DMS153 treated with DMSO at 0.1 percent for 48 hours (cell line): ENCODE measurements around the gene PLA2G4B.

Experiments
- DNase-seq: peaks from one replicate; lab custom pipeline; 2025; ENCODE audit not compliant: unreplicated experiment; lab: John Stamatoyannopoulos, UW

Gene PLA2G4B

DNA sequence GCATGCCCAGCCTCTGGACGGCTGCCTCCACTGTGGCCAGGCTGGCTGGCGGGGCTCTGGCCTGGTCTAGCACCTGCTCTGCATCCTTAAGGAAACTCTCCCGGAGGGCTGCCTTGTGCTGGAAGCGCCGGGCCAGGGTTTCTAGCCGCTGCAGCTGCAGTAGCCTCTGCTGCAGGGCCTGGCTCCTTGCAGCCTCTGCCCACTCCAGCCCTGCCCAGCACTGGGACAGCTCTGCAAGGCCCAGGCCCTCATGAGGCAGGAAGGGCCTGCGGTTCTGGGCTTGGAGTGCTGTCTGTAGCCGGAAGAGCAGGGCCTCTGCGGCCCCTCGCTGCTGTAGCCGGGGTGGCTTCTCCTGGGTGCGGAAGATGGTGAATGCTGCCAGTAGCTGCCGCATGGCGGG lies 47.2 kb downstream of the PLA2G4B start:
- DNase-seq = no peak

DNA sequence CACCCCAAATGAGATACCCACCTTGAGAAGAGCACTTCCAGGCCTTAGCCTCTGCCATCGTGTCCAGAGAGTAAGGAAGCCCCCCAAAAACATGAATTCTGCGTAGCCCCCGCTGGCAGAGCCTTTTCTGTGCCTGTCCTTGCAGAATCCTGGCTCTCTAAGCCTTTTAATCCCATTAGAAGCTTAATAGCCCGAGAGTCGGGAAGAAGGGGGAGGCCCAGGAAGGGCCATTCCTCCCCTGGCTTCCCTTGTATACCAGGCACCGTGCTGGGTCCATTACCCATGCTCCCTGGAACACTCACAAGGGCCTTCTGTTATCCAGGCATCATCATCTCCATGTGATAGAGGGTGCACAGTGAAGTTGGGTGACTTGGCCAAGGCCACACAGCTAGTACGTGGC lies 48.1 kb downstream of the PLA2G4B start:
- DNase-seq = no peak

DNA sequence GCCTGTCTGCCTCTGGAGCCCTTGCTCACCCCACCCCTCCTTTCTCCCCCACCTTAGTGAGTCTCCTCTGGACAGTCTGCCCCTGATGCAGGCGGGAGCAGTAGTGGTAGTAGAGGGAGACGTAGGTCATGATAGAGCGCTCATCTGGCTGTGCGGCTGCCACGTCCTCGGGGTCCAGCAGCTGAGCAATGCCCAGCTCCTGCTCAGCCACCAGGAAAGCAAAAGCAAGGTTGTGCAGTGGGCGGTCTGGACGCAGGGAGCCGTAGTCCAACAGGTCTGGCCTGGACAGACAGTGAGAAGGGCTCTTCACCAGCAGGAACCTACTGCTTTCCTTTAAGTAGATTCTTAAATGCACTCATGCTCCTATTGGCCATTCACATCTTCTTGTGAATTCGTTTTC lies 48.5 kb downstream of the PLA2G4B start:
- no peak for DNase-seq

DNA sequence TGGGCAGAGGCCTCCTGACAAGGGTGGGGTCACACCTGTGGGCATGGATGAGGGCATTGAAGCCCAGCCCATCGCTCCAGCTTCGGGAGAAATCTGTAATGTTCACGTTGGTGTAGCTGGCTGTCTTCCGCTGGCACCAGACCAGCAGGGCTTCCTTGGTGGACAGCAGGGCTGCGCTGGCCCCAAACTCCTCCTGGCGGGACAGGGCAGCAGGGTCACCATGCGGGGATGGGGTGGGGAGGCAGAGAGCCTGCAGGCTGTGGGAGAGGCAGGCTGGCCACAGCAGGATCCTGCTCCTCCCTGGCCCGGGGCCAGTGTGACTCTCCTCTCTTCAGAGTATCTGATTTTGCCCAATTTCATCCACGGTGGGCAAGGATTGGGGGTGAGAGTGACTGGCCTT lies 49.2 kb downstream of the PLA2G4B start:
- DNase-seq = no peak

DNA sequence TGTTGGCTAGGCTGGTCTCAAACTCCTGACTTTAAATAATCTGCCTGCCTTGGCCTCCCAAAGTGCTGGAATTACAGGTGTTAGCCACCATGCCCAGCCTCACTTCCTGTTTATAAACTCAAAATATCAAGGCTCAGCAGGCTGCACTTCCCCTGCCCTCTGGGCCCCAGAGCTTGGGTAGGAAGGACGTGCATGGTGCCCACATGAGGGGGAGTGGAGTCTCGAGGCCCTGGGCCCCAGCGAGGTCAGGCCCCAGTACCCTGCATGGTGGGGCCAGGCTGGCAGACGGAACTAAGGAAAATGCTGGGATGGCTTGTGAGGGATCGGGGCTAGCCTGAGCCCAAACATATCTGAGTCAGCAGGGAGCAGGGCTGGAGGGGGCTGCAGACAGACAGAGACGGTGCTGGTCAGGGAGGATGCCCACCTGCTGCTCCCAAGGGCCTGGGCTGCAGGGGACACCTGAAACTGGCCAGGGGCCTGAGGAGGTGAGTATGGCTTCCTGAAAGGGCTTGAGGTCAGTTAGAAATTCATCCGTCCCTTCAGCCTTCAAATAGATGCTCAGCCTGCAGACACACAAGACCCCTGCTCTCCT lies 50.1 kb downstream of the PLA2G4B start:
- no peak for DNase-seq

DNA sequence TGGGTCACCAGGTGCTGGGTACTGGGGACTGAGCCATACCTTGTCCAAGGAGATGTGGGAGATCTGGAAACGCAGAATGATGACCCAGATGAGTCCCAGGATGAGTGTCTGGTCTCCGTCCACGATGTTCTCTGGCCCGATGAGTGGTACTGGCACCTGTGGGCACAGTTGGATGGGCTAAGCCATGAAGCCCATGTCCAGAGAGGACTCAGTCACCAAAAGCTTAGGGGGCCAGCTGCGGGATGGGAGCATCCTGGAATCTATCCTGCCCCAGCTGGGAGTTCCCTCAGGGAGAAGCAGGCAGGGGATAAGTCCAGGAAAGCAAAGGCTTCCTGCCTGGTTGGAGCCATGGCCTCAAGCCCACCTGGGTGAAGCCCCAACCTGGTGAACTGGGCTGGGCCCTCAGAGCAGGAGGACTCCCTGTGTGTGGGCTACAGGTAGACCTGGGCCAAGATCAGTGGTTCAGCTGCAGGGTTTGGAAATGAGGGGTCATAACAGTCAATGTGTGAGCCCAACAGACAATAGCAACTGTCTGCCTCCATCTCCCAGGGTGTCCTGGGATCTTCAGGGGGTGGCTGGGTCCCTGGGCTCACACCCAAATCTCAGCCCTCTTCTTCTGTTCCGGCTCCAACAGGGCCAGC lies 51.5 kb downstream of the PLA2G4B start:
- no peak for DNase-seq

DNA sequence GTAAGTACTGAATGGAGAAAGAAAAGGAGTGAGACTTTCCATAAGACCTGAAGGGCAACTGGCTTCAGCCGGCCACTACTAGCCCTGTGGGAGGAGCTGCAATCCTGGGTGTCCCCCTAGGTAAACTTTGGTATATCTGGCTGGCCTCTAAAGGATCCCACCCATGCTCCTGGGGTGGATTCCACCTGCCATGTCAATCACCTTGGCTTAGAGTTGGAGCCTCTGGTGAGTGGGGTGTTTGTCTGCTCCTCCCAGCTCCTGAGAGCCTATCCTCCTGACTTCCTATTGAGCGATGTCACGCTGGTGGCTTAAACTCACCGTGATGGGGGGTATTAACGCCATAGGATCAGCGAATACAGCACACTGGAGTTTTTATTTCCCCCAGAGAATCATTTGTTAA lies 52.6 kb downstream of the PLA2G4B start:
- no peak for DNase-seq

DNA sequence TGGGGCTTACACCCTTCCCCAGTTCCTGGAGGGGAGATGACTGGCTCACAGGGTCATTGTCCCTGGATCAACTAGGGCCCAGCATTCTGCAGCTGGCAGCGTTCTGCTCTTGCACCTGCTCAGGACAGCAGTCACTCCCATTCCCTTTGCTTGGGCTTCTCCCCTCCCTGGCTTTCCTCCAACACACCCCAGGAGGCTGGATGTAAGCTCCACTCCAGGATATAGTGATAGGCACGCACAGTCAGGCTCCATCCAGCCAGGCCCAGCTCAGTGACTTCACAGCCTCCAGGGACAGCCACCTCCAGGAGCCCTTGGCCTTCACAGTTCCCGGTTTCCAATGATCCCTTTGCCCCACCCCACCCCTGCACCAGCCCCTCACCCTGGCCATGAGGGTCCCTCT lies 53.3 kb downstream of the PLA2G4B start:
- peak; percentile 46 for DNase-seq

DNA sequence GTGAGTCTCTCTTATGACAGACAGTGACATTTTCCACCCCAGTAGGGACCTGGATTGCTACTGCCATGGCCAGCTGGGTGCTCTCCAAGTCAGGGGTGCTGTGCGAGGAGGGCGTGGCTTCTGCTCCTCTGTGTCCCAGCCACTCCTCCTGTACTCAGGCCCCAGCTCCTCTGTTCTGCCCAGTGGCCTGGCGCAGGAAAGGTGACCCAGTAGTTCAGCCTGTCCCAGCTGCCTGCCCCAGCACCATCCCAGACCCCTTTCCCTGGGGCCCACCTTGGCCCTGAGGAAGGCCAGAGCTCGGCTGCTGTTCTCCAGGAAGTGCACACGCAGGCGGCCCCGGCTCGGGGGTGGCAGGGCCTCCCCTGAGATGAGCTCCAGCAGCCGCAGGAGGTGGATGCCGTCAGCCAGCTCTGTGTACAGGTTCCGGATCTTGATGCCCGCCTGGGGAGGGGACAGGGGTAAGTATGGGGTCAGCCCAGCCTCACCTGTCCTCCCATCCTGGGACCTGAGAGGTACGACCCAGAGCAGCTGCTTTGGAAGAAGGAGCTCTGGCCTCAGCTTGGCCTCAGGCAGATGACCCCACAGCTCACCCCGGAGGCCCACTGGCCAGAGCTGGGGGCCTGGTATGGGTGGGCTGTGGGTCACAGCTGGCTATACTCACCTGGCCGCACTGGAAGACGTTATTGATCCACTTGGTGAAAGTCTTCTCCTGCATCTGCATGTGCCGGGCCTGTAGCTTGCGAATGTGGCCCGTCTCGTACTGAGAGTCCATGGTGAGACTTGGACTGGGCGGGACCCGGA lies 54.2 kb downstream of the PLA2G4B start:
- no peak for DNase-seq

DNA sequence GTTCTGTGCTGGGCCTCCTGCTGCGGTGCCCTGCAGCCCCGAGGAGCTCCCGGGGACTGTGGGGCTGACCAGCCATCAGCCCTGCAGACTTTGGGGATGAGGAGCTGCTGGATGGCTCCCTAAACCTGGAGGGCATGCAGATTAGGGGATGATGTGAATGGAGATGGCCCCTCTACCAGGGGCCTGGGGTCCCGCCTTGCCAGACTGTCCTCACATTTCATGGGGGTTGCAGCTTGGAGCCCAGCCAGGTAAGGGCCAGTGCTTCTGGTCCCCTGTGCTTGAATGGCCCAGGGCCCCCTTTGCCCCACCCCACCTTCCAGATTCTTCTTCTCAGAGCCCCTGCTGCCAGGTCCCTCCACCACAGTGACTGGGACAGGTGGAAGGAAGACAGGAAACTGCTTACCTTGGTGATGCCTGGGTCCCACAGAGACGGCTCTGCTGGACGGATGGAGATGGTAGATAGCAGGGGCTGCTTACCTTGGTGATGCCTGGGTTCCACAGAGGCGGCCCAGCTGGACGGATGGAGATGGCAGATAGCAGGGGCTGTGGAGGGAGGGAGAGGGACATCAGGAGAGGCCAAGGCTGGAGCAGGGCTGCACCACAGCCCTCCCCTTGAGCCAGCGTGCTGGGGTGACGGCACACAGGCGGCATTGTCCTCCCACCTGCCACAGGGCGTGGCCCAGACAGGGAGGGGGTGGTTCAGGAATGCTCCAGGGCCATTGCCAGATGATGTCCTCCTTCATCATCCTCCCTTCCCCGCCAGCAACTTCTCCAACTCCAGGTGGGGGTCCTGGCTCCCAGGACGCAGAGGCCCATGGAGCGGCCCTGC lies 55.0 kb downstream of the PLA2G4B start, which contains the start of gene SPTBN5:
SPTBN5 (minus strand) TSS at position 632 of the 829 bp plus-strand sequence; CDS start at position 76, 556 bp downstream.
- no peak for DNase-seq

DNA sequence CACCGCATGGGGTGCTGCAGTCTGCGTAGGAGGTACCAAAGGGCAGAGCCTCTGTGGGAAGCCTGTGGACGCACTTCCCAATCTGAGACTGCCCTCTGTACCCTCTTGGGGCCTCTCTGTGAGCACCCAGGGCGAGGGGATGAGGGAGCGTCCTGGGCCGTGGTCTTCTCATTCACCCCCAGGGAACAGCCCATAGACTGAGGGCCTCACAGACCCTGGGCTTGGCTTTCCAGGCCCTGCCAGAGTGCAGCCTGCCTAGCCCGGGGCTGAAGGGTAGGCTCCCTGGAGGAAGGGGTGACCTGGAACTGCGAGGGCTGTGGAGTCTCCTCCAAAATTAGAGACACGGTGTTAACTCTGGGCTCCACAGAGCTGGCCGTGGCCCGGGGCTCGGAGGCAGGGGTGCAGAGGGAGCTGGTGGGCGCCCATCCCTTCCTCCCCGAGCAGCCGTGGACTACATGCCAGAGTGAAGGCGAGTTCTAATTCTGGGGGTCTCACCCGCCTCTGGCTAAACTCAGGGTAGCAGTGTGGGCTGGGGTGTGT lies 55.7 kb downstream of the PLA2G4B start:
- no peak for DNase-seq

DNA sequence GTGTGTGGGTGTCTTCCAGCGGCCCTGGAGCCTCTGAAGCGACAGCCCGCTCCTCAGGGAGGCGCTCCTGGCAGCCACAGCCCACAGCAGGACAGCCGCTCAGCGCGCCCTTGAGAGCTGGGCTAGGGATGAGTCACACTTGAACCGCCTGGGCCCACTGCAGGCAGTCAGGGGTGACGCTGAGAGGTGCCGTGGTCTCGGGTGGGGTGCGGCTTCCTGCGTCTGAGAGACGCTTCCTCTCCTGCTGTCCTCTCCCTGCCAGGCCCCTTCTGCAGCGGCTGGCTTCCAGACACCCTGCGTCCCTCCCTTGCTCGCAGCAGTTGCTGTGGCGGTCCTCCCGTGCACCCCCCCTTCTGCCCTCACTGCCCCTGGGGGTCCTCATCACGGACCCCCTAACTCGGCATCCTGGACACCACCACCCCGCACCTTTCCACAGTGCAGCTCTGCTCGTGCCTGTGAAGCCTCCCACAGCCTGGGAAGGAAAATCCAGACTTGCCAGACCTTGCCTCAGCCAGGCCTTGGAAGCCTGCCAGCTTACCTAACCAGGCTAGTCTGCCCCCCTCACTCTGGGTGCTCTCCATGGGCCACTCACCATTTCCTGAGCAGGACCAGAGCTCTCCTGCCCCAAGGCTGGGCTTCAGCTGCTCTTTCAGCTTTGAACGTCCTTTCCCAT lies 56.3 kb downstream of the PLA2G4B start:
- peak; percentile 33 for DNase-seq

DNA sequence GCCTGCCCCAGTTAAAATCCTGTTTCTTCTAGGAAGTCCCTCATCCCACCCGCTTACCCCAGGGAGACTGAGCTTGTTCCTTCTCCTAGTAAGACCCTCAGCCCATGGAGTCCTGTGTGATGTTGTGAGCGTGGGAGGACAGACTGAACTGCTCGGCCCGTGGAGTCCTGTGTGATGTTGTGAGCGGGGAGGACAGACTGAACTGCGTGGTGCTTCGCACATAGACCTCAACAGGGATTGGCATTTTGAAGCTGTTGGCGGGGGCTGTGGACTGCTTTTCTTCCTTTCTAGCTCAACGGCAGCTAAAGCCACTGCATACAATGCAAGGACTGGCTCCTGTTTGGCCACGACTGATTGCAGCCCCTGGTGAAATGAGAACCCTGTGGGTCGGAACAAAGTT lies 56.8 kb downstream of the PLA2G4B start:
- DNase-seq = no peak

DNA sequence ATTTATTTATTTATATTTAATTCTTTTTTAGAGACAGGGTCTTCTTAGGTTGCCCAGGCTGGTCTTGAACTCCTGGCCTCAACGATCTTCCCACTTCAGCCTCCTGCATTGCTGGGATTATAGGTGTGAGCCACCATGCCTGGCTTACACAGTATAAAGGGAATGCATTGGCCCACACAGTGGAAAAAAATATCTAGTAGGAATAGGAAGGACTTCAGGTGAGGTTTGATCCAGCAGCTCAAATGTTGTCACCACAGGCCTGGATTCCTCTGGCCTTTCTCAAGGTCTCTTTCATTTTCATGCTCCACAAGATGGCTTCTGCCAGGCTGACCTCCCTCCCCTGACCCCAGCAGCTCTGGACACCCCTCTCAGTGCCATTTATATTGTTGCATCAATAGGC lies 57.3 kb downstream of the PLA2G4B start:
- no peak for DNase-seq

DNA sequence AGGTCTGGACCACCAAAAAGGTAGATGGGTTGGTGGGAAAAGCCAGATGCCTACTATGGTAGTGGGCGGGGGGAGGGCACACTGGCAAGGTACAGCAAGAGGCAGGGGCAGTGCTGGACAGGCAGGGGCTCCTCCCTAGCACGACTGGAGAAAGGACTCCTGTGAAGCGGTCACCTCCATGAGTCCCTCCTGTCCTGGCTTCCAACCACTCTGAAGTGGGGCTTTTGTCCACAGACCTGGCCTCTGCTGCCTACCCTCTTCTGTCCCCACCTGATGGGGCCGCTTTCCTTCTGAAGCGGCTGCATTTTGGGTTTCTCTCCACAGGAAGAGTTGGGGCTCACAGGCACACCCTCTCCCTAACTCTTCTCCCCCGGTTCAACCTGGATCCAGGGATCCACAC lies 57.9 kb downstream of the PLA2G4B start:
- no peak for DNase-seq

DNA sequence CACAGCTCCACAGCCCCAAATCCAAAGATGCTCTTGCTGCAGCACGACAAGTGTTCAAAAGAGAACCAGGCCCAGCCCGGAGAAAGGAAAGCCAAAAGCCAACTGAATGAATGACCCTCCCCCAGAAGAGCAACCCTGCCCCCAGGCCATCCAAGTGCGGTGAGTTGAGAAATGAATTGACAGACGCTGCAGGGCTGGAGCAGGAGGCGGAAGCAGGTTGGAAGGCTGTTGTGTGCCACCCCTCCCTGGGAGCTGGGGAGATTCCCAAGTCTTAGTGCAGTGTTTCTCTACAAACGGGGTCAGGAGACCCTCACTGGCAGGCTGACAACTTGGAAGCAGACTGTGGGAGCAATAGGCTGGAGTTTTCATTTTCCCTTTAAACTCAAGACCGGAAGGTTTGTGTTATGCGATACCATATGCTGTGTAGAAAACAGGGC lies 58.7 kb downstream of the PLA2G4B start:
- DNase-seq = no peak
